RKO (cell line): Measurements from ENCODE around the gene RPL37.
"Not testable (repeated sequence)": the region's sequence is repeated elsewhere in the genome, so short reads cannot be mapped to it uniquely, and the experiment has no call there.

Experiments used
- DNase-seq: peaks from one replicate; pipeline ENCODE4 v3.0.0-alpha.2; 2016; ENCODE audit warnings: low spot score

Gene RPL37

DNA sequence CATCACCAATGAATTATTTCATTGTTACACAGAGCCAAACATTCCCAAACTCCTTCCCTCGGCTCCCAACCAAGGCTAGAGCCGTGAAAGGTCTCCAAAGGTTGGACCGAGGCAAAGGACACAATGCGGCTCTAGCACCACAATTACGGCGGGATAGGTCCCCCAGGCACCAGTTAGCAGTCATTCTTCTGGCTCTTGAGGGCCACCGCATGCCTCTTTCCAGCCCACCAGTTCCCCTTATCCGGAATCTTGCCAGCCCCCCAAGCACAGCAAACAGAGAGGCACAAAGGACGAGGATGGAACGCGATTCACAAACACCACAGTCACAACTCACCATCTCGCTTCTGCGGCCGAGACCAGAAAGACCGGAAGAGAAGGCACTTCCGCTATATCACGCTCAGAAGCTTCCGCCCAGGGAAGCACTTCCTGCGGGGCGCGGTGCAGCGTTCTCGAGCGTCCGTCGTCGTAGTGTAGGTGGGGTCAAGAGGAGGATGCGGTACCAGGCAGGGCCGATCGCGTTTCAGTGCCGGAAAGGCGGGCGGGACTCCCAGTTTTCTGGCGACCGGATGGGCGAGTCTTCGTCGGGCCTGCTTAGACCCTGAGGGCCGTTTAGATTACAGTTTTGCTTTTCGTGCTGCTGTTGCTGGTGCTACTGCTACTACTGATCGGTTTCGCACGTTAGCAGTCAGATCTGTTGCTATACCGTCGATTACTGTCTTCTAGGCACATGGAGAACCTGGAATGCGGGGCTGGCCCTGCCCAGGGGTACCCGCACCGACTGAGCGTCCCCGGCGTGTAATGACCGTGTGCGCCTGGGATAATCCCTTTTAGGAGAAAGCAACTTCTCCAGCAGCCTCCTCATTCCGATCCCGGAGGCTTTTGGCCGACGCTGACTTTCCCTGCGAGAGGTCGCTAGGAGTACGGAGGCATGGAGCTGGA is at the start of gene RPL37:
Gene RPL37 (minus strand): TSS at position 374 of the 939 bp plus-strand sequence. CDS start 37 bp downstream, at position 337.
- DNase-seq = peak; percentile 97

GRCh38 chr5:40883051-40883450 is 48.0 kb upstream of the RPL37 start:
- DNase-seq = not testable (repeated sequence)

DNA sequence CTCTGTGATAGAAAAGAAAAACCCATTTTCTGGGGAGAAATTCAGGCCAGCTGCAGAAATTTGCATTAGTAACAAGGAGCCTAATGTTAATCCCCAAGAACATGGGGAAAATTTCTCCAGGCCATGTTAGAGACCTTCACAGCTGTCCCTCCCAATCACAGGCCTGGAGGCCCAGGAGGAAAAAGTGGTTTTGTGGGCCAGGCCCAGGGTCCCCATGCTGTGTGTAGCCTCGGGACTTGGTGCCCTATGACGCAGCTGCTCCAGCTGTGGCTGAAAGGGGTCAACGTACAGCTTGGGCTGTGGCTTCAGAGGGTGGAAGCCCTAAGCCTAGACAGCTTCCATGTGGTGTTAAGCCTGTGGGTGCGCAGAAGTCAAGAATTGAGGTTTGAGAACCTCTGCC is 47.3 kb upstream of the RPL37 start:
- no peak for DNase-seq

GRCh38 chr5:40879163-40879942 is 44.3 kb upstream of the RPL37 start:
- peak; percentile 70 for DNase-seq

DNA sequence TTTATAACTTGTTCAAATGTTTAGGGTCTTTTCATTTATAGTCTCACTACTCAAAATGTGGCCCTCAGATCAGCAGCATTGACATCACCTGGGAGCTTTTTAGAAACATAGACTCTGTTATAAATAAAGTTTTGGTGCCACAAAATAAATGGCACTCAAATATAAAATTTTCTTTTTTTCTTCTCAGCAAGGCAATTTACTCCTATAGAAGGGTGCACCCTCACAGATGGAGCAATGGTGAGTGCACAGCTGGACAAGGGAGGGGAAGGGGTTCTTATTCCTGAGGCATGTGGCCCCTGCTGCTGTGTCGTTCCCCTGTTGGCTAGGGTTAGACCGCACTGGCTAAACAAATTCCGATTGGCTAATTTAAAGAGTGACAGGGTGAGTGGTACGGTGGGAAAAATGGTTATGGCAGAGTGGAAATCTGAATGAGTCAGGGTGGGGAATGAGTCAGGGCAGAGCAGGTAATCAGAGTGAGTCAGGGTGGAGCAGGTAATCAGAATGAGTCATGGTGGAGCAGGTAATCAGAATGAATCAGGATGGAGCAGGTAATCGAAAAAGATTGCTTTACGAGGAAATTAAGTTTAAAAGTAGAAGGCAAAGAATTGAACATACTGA is 42.5 kb upstream of the RPL37 start:
- DNase-seq = no peak

DNA sequence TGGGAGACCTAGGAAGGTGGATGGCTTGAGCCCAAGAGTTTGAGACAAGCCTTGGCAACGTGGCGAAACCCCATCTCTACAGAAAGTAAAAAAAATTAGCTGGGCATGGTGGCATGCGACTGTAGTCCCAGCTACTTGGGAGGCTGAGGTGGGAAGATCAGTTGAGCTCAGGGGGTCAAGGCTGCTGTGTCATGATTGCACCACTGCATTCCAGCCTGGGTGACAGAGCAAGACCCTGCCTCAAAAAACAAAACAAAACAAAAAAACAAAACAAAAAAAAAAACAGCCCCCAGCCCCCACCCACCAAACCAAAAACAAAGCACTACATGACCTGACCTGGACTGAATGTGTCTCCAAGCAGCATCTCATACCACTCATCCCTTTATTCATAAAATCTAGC is 40.9 kb upstream of the RPL37 start:
- no peak for DNase-seq

DNA sequence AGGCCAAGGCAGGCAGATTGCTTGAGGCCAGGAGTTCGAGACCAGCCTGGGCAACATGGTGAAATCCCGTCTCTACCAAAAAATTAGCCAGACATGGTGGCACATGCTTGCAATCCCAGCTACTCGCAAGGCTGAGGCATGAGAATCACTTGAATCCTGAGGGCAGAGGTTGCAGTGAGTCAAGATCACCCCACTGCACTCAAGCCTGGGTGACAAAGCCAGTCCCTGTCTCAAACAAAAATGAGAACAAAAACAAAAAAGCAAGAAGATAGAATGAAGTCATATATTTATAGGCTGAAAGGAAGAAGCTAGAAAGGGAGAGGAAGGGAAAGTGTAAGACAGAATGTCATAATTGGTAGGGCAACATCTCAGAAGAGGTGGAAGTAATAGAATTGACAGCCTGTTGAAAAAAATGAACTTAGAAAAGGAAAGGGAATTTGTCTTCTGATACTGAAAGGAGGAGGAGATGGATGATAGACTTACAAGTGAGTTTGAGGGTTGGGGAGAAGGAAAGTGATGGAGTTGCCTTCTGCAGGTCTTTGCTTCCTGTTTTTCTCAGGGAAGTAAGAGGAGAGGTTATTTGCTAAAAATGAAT is 38.4 kb upstream of the RPL37 start:
- no peak for DNase-seq

DNA sequence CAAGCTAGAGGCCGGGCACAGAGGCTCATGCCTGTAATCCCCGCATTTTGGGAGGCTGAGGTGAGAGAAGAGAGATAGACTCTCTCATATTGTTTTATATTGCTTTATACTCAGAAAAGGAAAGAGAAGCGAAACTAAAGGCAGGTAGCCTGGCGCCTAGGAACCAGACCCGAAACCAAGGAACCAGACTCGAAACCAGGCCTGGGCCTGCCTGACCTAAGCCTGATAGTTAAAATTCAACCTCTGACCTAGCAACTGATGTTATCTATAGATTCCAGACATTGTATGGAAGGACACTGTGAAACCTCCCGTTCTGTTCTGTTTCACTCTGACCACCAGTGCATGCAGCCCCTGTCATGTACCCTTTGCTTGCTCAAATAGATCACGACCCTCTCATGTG is 37.2 kb upstream of the RPL37 start:
- DNase-seq = not testable (repeated sequence)

GRCh38 chr5:40871177-40871576 is 36.2 kb upstream of the RPL37 start:
- no peak for DNase-seq

- no peak for DNase-seq
These were observed 34.4 kb upstream of the RPL37 start for GRCh38 chr5:40869384-40869783.

DNA sequence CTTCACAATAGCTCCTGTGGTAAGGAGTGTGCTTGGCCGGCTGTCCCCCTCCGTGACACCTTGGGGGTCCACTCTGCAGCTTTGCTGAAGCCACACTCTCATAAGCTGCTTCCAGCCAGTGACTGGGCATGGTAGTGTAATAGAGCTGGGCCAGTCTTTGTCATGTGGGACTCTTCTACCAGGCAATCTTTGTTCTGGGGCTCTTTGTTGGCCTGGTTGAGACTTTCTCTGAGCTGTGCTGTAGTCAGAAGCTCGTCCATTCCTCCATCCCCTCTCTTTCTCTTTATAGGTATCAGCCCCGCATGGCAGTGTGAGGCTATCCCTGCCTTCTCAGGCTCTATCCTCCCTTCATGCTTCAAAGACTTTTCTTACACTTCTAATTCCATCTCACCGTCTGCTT is 31.8 kb upstream of the RPL37 start:
- no peak for DNase-seq

DNA sequence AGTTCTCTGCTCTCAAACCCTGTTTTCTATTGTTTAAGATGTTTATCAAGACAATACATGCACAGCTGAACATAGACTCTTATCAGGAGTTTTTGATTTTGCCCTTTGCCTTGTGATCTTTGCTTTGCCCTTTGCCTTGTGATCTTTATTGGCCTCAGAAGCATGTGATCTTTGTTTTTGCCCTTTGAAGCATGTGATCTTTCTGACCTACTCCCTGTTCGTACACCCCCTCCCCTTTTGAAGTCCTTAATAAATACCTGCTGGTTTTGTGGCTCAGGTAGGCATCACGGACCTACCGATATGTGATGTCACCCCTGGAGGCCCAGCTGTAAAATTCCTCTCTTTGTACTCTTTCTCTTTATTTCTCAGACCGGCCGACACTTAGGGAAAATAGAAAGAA is 30.0 kb upstream of the RPL37 start:
- not testable (repeated sequence) for DNase-seq

DNA sequence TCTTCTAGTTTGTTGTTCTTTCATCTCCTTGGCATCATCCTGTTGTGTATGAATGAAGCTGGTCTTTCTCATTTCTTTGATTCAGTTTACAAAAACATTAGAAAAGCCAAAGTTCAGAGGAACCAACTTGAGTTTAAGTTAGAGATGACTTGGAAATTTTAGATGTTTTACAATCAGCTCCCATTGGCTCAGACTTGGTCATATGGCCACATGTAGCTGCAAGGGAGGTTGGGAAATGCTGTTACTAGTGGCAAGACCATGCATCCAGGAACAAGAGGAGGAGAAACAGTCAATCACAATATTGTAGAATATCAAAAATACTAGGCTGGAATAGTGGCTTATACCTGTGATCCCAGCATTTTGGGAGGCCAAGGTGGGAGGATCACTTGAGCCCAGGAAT is 25.7 kb upstream of the RPL37 start:
- no peak for DNase-seq

DNA sequence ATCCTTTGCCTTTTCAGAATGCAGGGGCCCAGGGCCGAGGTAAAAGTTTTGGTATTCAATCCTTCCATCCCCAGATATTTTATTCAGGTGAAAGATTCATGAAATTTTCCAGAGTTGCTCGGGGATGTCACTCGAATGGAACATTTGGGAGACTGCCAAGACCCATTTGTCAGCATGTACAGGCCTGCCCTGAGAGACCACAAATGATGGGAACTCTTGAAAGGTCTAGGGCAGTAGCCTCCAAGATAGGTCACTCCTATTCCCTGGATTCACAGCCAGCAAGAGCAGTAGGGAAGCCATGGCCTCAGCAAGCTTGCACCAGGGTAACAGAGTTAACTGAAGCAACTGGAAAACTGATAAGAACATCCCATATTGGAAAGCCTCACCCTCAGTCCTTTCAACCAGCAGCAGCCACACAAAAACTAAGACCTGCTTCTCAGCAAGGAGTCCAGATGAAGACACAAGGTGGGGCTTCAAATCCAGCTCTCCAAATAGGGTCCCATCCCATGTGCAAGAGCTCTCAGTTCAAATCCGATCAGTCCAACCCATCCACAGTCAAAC is 18.7 kb upstream of the RPL37 start:
- DNase-seq = no peak

DNA sequence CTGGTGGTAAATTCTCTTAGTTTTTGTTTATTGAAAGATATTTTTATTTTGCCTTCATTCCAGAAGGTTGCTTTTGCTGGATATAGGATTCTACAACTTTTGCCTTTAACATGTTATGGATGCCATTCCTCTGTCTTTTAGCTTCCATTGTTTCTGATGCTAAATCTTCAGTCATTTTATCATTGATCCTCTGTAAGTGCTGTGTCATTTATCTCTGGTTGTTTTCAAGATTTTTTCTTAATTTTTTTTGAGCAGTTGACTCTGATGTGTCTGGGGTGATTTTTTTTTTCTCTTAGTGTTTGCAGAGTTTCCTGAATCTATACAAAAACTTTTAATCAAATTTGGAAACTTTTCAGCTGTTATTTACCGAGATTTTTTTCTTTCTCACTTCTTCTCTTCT is 12.5 kb upstream of the RPL37 start:
- no peak for DNase-seq

GRCh38 chr5:40846371-40846770 is 11.3 kb upstream of the RPL37 start:
- no peak for DNase-seq

DNA sequence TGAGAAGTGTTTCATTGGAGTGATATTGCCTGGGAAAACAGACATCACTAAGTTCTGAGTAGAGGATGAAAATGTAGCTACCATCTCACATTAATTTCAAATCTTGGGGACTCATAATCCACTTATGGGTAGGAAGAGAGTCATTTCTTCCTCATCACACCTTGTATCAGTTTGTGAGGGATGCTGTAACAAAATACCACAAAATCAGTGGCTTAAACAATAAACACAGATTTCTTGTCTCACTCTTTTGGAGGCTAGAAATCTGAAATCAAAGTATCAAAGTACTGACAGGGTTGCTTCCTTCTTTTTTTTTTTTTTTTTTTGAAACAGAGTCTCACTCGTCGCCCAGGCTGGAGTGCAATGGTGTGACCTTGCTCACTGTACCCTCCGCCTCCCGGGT is 9.5 kb upstream of the RPL37 start:
- no peak for DNase-seq

- peak; percentile 83 for DNase-seq
These were observed 7.3 kb upstream of the RPL37 start for GRCh38 chr5:40842351-40842750.

- peak; percentile 69 for DNase-seq
These were observed 6.2 kb upstream of the RPL37 start, which contains the start of gene CARD6 for GRCh38 chr5:40841068-40841805. Gene CARD6, plus strand, starts transcription at chr5:40841367. Its CDS starts 16 bp downstream, at chr5:40841383.

GRCh38 chr5:40838086-40838485 is 3.1 kb upstream of the RPL37 start:
- no peak for DNase-seq

DNA sequence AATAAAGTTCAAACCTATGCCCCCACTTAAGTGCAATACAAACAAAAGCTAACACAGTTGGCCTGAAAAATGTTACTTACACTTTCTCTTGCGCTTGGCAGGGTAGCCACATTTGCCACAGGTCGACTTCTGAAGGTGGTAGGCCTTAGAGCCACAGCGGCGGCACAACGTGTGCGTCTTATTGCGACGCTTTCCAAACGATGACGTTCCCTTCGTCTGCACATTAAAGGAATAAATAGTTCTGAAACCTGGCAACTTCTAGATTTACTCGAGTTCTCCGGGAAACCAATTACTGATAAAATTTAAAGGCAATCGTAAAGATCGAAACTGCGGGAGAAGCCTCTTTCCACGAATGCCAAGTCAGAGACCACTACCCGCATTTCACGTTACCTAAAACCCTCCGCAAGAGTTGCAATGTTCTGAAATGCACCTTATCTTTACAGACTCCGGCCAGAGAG is 602 bp downstream of the RPL37 start:
- DNase-seq = peak; percentile 47
